Thyroid gland (tissue), 4 donors: Measurements from ENCODE around the gene KLHDC7A.

Experiments
- CTCF ChIP-seq, 6 experiments: fragments of 200-600 bp in 3 of 6; fragments of 450-650 bp in 3 of 6; sonication (generic) in 3 of 6; IDR thresholded peaks; one replicate each; pipeline ENCODE4 v1.5.1; 2016 to 2019; ENCODE audit warnings: antibody characterized with exemption in 6 of 6, mild to moderate bottlenecking in 2 of 6, inconsistent platforms in 1 of 6, moderate library complexity in 1 of 6
- POLR2A ChIP-seq, 2 donors: fragments of 450-650 bp; IDR thresholded peaks; one replicate each; pipeline ENCODE4 v1.6.1; 2017; ENCODE audit warnings: antibody characterized with exemption in 2 of 2, mild to moderate bottlenecking in 2 of 2, moderate library complexity in 1 of 2

DNA sequence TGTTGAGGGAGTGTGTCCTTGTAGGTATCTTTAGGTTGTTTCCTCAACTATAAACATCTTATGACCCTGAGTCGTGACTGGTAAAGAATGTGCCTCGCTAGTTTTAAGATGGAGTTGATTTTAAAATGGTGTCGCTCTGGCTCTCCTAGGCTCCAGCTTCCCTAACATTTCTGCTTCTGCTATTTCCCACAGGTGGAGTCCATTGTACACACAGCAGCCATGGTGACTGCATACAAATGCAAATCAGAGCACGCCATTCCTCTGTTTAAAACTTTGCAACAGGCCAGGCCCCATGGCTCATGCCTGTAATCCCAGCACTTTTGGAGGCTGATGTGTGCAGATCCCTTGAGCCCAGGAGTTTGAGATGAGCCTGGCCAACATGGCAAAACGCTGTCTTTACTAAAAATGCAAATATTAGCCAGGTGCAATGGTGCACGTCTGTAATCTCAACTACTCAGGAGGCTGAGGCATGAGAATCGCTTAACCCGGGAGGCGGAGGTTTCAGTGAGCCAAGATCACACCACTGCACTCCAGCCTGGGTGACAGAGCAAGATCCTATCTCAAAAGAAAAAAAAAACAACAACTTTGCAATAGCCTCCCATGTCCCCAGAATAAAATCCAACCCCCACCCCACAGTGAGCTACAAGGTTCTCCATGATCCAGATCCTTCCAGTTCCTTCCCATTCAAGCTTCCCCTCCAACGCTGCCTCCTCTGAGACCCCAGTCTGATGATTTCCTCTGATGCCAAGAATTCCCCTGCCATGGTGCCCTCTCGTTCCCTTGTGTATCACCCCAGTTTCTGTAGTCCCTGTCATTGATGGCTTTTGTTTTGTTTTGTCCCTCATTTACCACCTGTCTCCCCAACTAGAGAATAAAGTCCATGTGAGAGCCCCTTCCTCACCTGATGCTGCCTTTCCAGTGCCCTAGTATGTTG is 36.9 kb upstream of the KLHDC7A start:
- TF ChIP-seq CTCF (IDR thresholded peaks at IDR 0.05) (no peak), POLR2A (IDR thresholded peaks at IDR 0.05) (no peak)
